Vagina (tissue), 2 donors: ENCODE results near the gene TPCN2.

ENCODE experiments used
- POLR2A ChIP-seq, 2 donors: fragments of 450-650 bp; IDR thresholded peaks; one replicate each; pipeline ENCODE4 v1.6.1; 2017; ENCODE audit warnings: antibody characterized with exemption in 2 of 2, mild to moderate bottlenecking in 2 of 2, moderate library complexity in 2 of 2
- TF ChIP-seq, protein P1 (sequence below), 3 experiments: fragments of 450-650 bp in 2 of 3; fragments of 200-600 bp in 1 of 3; sonication (generic) in 1 of 3; IDR thresholded peaks; one replicate each; pipeline ENCODE4 v1.5.1; 2017 to 2019; ENCODE audit warnings: antibody characterized with exemption in 3 of 3, mild to moderate bottlenecking in 2 of 3, moderate library complexity in 2 of 3

DNA sequence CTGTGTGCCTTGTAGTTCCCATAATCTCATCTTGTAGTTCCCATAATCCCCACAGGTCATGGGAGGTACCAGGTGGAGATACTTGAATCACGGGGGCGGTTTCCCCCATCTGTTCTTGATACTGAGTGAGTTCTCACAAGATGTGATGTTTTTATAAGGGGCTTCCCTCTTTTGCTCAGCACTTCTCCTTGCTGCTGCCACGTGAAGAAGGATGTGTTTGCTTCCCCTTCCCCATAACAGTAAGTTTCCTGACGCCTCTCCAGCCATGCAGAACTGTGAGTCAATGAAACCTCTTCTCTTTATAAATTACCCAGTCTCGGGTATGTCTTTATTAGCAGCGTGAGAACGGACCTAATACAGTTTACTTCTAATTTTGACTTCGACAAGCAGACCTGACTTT is 93.0 kb downstream of the TPCN2 start:
- TF ChIP-seq, protein P1, sequence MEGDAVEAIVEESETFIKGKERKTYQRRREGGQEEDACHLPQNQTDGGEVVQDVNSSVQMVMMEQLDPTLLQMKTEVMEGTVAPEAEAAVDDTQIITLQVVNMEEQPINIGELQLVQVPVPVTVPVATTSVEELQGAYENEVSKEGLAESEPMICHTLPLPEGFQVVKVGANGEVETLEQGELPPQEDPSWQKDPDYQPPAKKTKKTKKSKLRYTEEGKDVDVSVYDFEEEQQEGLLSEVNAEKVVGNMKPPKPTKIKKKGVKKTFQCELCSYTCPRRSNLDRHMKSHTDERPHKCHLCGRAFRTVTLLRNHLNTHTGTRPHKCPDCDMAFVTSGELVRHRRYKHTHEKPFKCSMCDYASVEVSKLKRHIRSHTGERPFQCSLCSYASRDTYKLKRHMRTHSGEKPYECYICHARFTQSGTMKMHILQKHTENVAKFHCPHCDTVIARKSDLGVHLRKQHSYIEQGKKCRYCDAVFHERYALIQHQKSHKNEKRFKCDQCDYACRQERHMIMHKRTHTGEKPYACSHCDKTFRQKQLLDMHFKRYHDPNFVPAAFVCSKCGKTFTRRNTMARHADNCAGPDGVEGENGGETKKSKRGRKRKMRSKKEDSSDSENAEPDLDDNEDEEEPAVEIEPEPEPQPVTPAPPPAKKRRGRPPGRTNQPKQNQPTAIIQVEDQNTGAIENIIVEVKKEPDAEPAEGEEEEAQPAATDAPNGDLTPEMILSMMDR (IDR thresholded peaks at IDR 0.05), result no peak
- TF ChIP-seq POLR2A (IDR thresholded peaks at IDR 0.05), result no peak
